Smooth muscle cell of bladder (primary cell): Measurements from ENCODE around the gene PBOV1. TPM values are rescaled to one million over a fixed set of nuclear protein-coding genes. Genes with fewer than 3 reads are reported as not detected.

Experiments used
- total RNA-seq: library from RNA; depleted of rRNA; stranded (reverse); fragments of >200 nt; gene quantifications from 2 replicates; pipeline ENCODE4 v1.2.3, GENCODE V29; 2014

Gene PBOV1
- total RNA-seq, result not detected in 2 replicates

GRCh38 chr6:138218449-138218848 lies at the start of gene PBOV1:
TSS of gene PBOV1 (minus strand) at chr6:138218491. CDS start at chr6:138218395, 96 bp downstream.

Other genes with a start within 250 kb of the PBOV1 start
- gene PERP, start 111.1 kb downstream of the PBOV1 start, total RNA-seq, result 20.8 and 32.4 TPM in 2 replicates
- gene ARFGEF3, start 56.6 kb downstream of the PBOV1 start, total RNA-seq, result under 0.01 and 0.18 TPM in 2 replicates
- gene SMIM28, start 159.4 kb upstream of the PBOV1 start, total RNA-seq, result not detected in 2 replicates
- 22.6 and 31.2 TPM in 2 replicates for gene HEBP2, start 185.7 kb upstream of the PBOV1 start, total RNA-seq